ENCODE data around the gene GGA1. TPM values are rescaled to one million over a fixed set of nuclear protein-coding genes. Genes with fewer than 3 reads are reported as not detected.
"Not testable (repeated sequence)": the region's sequence is repeated elsewhere in the genome, so short reads cannot be mapped to it uniquely, and the experiment has no call there.

The GGA1 gene
- total RNA-seq, 1 experiment from 2014 or later: 99.2 TPM

GRCh38 chr22:37609240-37610152 lies 862 bp downstream of the GGA1 start:
- H3K27me3 ChIP-seq (ENCODE audit: insufficient read depth, low read depth): no peaks in the 10 kb centered on the region
- H3K36me3 ChIP-seq (ENCODE audit: low read depth): 0 out of 2 replicates have a peak, but pooled peaks cover 3% of the 10 kb centered on the region
- ChIA-PET CTCF (interaction anchor here (0.6 to 1.2 kb wide), 7 partner anchors 16 to 292 kb away, joined by 3 to 18 read pairs (median 4); partner anchors contain the start of genes CDC42EP1 and NOL12), POLR2A (ENCODE audit: unreplicated experiment) (interaction anchor here (0.6 to 0.7 kb wide), 3 partner anchors 28 to 198 kb away, joined by 3 to 5 read pairs (median 4); partner anchors contain the start of gene GCAT)
- H3K4me3 ChIP-seq: peak overlapping the region; percentile 60
- peak overlapping the region; percentile 72 for H2AFZ ChIP-seq
- TF ChIP-seq EZH2 (IDR thresholded peaks at IDR 0.05; ENCODE audit: low read depth): no peak
- no peak for TF ChIP-seq CTCF (conservative IDR thresholded peaks at IDR 0.05)
- peak overlapping the region; percentile 99 for H3K27ac ChIP-seq
- H3K79me2 ChIP-seq (ENCODE audit: low read depth): peaks cover 32% of the 10 kb centered on the region
- peaks cover 43% of the 10 kb centered on the region for H3K4me1 ChIP-seq (replicated peaks; ENCODE audit: insufficient read depth)
- peaks cover 9% of the 10 kb centered on the region for H4K20me1 ChIP-seq (ENCODE audit: insufficient read depth)
- TSS peak; percentile 25 for BruUV-seq (replicated peaks)
- no peaks in the 10 kb centered on the region for H3K9me3 ChIP-seq (ENCODE audit: insufficient read depth, low read depth)
- peak overlapping the region; percentile 93 for H3K4me2 ChIP-seq
- no peaks in the 10 kb centered on the region for H3K9me2 ChIP-seq (ENCODE audit: insufficient read depth)
- peaks cover 21% of the 10 kb centered on the region for H3F3A ChIP-seq (ENCODE audit: insufficient read depth, low read depth)
- DNase-seq: peak in 1 of 2 experiments; percentile 34
- intact Hi-C loops (cut with micrococcal nuclease; ENCODE audit: unreplicated experiment): loop anchor here (2.0 to 10.0 kb wide), 4 partner anchors 143 to 355 kb away; partner anchors contain the start of genes EIF3L and GCAT

GRCh38 chr22:37610153-37610475 lies 1.5 kb downstream of the GGA1 start:
- H4K20me1 ChIP-seq (ENCODE audit: insufficient read depth); H3K27me3 ChIP-seq (ENCODE audit: insufficient read depth, low read depth); H3K9me3 ChIP-seq (ENCODE audit: insufficient read depth, low read depth); H3K9me2 ChIP-seq (ENCODE audit: insufficient read depth); DNase-seq; POLR2A ChIA-PET (ENCODE audit: unreplicated experiment); H2AFZ ChIP-seq; BruUV-seq (replicated peaks); H3K36me3 ChIP-seq (ENCODE audit: low read depth); intact Hi-C loops (cut with micrococcal nuclease; ENCODE audit: unreplicated experiment): not testable (repeated sequence)
- H3K79me2 ChIP-seq (ENCODE audit: low read depth): peaks cover 32% of the 10 kb centered on the region
- H3K27ac ChIP-seq: 0 out of 2 replicates have a peak overlapping the region, but pooled peaks have one; percentile 99
- peak overlapping the region; percentile 60 for H3K4me3 ChIP-seq
- H3K4me1 ChIP-seq (replicated peaks; ENCODE audit: insufficient read depth): peaks cover 40% of the 10 kb centered on the region
- peak overlapping the region; percentile 93 for H3K4me2 ChIP-seq
- peaks cover 19% of the 10 kb centered on the region for H3F3A ChIP-seq (ENCODE audit: insufficient read depth, low read depth)
- CTCF ChIA-PET: interaction anchor here (0.6 kb wide), 1 partner anchor 293 kb away, joined by 18 read pairs; no protein-coding TSS in a partner anchor

- DNase-seq: peak in 1 of 2 experiments; percentile 9
- TF ChIP-seq EZH2 (IDR thresholded peaks at IDR 0.05; ENCODE audit: low read depth) (no peak), CTCF (conservative IDR thresholded peaks at IDR 0.05) (no peak)
- CTCF ChIA-PET: interaction anchor here (0.6 kb wide), 1 partner anchor 293 kb away, joined by 18 read pairs; no protein-coding TSS in a partner anchor
- Histone ChIP-seq H3F3A (ENCODE audit: insufficient read depth, low read depth) (peaks cover 16% of the 10 kb centered on the region), H2AFZ (no peak overlapping the region), H3K36me3 (ENCODE audit: low read depth) (0 out of 2 replicates have a peak, but pooled peaks cover 3% of the 10 kb centered on the region), H4K20me1 (ENCODE audit: insufficient read depth) (peaks cover 9% of the 10 kb centered on the region), H3K9me2 (ENCODE audit: insufficient read depth) (no peaks in the 10 kb centered on the region), H3K9me3 (ENCODE audit: insufficient read depth, low read depth) (no peaks in the 10 kb centered on the region), H3K79me2 (ENCODE audit: low read depth) (peaks cover 32% of the 10 kb centered on the region), H3K4me1 (replicated peaks; ENCODE audit: insufficient read depth) (peaks cover 36% of the 10 kb centered on the region), H3K27me3 (ENCODE audit: insufficient read depth, low read depth) (no peaks in the 10 kb centered on the region), H3K4me2 (peak overlapping the region; percentile 93), H3K4me3 (peak overlapping the region; percentile 60; the same call in 1 of the 2 replicates), H3K27ac (no peak overlapping the region)
- POLR2A ChIA-PET (ENCODE audit: unreplicated experiment): interaction anchor here (0.5 to 0.6 kb wide), 2 partner anchors 60 to 1053 kb away, joined by 3 to 4 read pairs; no protein-coding TSS in a partner anchor
- BruUV-seq (replicated peaks): no TSS peak
- intact Hi-C loops (cut with micrococcal nuclease; ENCODE audit: unreplicated experiment): no loop called here
Observed at GRCh38 chr22:37610480-37611129, 2.0 kb downstream of the GGA1 start.

Data from PC-9 (cell line).